ENCODE results near the gene ROR1. TPM values are rescaled to one million over a fixed set of nuclear protein-coding genes. Genes with fewer than 3 reads are reported as not detected.

The ROR1 gene
- total RNA-seq, 6 experiments from 2014 or later: 7.4 to 9.4 (median 8.9) TPM

GRCh38 chr1:64176659-64177058 lies 402.8 kb downstream of the ROR1 start:
- TF ChIP-seq CTCF (IDR thresholded peaks at IDR 0.05): no peak
- peaks cover 24% of the 10 kb centered on the region for H3K4me1 Mint-ChIP-seq (ENCODE audit: low read depth)
- H3K9me3 Mint-ChIP-seq: no peaks in the 10 kb centered on the region
- H3K27me3 Mint-ChIP-seq (ENCODE audit: insufficient read depth): no peaks in the 10 kb centered on the region
- no peak for DNase-seq
- peaks cover 17% of the 10 kb centered on the region for H3K36me3 Mint-ChIP-seq (ENCODE audit: low read depth)
- H3K27ac Mint-ChIP-seq: no peak overlapping the region
- H3K4me3 Mint-ChIP-seq: no peak overlapping the region

GRCh38 chr1:64179588-64179987 lies 405.8 kb downstream of the ROR1 start:
- Mint-ChIP-seq H3K4me3 (no peak overlapping the region), H3K27me3 (ENCODE audit: insufficient read depth) (no peaks in the 10 kb centered on the region), H3K4me1 (ENCODE audit: low read depth) (peaks cover 13% of the 10 kb centered on the region), H3K27ac (no peak overlapping the region), H3K36me3 (ENCODE audit: low read depth) (peaks cover 17% of the 10 kb centered on the region), H3K9me3 (no peaks in the 10 kb centered on the region)
- no peak for TF ChIP-seq CTCF (IDR thresholded peaks at IDR 0.05)
- no peak for DNase-seq

- TF ChIP-seq CTCF (IDR thresholded peaks at IDR 0.05): no peak
- Mint-ChIP-seq H3K4me3 (no peak overlapping the region), H3K9me3 (no peaks in the 10 kb centered on the region), H3K27me3 (ENCODE audit: insufficient read depth) (peaks cover 3% of the 10 kb centered on the region; the same call in 1 of the 2 replicates), H3K36me3 (ENCODE audit: low read depth) (peaks cover 17% of the 10 kb centered on the region), H3K27ac (no peak overlapping the region), H3K4me1 (ENCODE audit: low read depth) (peaks cover 24% of the 10 kb centered on the region)
- DNase-seq: no peak
Observed at GRCh38 chr1:64182207-64182606, 408.4 kb downstream of the ROR1 start.

- peaks cover 4% of the 10 kb centered on the region; the same call in 1 of the 2 replicates for H3K27me3 Mint-ChIP-seq (ENCODE audit: insufficient read depth)
- peaks cover 24% of the 10 kb centered on the region for H3K4me1 Mint-ChIP-seq (ENCODE audit: low read depth)
- no peak for TF ChIP-seq CTCF (IDR thresholded peaks at IDR 0.05)
- H3K4me3 Mint-ChIP-seq: peak overlapping the region; percentile 21
- DNase-seq: no peak
- peak overlapping the region; percentile 44 for H3K27ac Mint-ChIP-seq
- H3K9me3 Mint-ChIP-seq: no peaks in the 10 kb centered on the region
- H3K36me3 Mint-ChIP-seq (ENCODE audit: low read depth): peaks cover 5% of the 10 kb centered on the region
Observed at GRCh38 chr1:64183395-64184002, 409.7 kb downstream of the ROR1 start.

- peak; percentile 84 for DNase-seq
- Mint-ChIP-seq H3K4me3 (peak overlapping the region; percentile 21), H3K4me1 (ENCODE audit: low read depth) (peaks cover 24% of the 10 kb centered on the region), H3K9me3 (no peaks in the 10 kb centered on the region), H3K27ac (peak overlapping the region; percentile 44), H3K36me3 (ENCODE audit: low read depth) (no peaks in the 10 kb centered on the region), H3K27me3 (ENCODE audit: insufficient read depth) (peaks cover 5% of the 10 kb centered on the region; the same call in 1 of the 2 replicates)
- no peak for TF ChIP-seq CTCF (IDR thresholded peaks at IDR 0.05)
Observed at GRCh38 chr1:64184003-64184440, 410.2 kb downstream of the ROR1 start.
